ENCODE measurements around the gene ZNF189.
A peak's percentile ranks its signal among the peaks of the same experiment; 100 is the strongest.

Gene ZNF189

GRCh38 chr9:101455656-101456240 lies 57.1 kb downstream of the ZNF189 start:
- no peak for DNase-seq

GRCh38 chr9:101457003-101457402 lies 58.4 kb downstream of the ZNF189 start:
- DNase-seq, result no peak

- DNase-seq, result peak; percentile 4
These were observed 60.4 kb downstream of the ZNF189 start for GRCh38 chr9:101458963-101459631.

All from CD4-positive, alpha-beta T cell treated with Interleukin-17A for 4 hours (primary cell).